SH-SY5Y (cell line): ENCODE measurements around the gene SLC29A4.

Experiments used
- GATA2 ChIP-seq: IDR thresholded peaks from 2 replicates; pipeline ENCODE4 v1.6.1; 2011; ENCODE audit warnings: mild to moderate bottlenecking, low read depth, low read length
- GATA3 ChIP-seq: IDR thresholded peaks from 2 replicates; pipeline ENCODE4 v1.6.1; 2011; ENCODE audit warnings: low read depth, mild to moderate bottlenecking, low read length, moderate library complexity

- TF ChIP-seq GATA3 (no peak), GATA2 (no peak)
Measured at GRCh38 chr7:5291301-5291700, 8.6 kb downstream of the SLC29A4 start.
